Fibroblast of mammary gland (primary cell): ENCODE data around the gene KCNH4.

Experiments used
- DNase-seq: peaks from one replicate; pipeline ENCODE4 v3.0.0-alpha.2; 2010; ENCODE audit warnings: low read depth
- H3K4me3 ChIP-seq: 2 replicates; pipeline ENCODE4 v1.5.1; 2011; ENCODE audit warnings: low read depth, mild to moderate bottlenecking, low read length, moderate library complexity; ENCODE audit not compliant: control insufficient read depth
- TF ChIP-seq, protein P1 (sequence below): conservative IDR thresholded peaks from 2 replicates; pipeline ENCODE4 v1.5.1; 2011; ENCODE audit warnings: low read depth, low read length, inconsistent platforms; ENCODE audit not compliant: control insufficient read depth, insufficient read depth

The KCNH4 gene

DNA sequence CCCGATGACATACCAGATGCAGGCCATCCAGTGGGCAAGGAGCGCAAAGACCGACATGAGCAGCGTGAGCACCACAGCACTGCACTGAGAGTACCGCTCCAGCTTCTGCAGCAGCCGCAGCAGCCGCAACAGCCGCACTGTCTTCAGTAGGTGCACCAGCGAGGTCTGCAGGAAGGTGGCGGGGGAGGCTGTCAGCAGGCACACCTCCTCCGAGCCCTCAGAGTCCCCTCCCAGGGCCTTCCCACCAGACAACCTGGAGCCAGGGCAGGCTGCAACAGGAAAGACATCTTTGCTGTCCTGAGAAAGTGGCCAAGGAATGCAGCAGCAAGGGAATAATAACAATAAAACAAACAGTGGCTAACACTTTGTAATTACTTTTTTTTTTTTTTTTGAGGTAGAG is 9.1 kb downstream of the KCNH4 start:
- DNase-seq: no peak
- no peak overlapping the region for H3K4me3 ChIP-seq
- TF ChIP-seq, protein P1, sequence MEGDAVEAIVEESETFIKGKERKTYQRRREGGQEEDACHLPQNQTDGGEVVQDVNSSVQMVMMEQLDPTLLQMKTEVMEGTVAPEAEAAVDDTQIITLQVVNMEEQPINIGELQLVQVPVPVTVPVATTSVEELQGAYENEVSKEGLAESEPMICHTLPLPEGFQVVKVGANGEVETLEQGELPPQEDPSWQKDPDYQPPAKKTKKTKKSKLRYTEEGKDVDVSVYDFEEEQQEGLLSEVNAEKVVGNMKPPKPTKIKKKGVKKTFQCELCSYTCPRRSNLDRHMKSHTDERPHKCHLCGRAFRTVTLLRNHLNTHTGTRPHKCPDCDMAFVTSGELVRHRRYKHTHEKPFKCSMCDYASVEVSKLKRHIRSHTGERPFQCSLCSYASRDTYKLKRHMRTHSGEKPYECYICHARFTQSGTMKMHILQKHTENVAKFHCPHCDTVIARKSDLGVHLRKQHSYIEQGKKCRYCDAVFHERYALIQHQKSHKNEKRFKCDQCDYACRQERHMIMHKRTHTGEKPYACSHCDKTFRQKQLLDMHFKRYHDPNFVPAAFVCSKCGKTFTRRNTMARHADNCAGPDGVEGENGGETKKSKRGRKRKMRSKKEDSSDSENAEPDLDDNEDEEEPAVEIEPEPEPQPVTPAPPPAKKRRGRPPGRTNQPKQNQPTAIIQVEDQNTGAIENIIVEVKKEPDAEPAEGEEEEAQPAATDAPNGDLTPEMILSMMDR: no peak

DNA sequence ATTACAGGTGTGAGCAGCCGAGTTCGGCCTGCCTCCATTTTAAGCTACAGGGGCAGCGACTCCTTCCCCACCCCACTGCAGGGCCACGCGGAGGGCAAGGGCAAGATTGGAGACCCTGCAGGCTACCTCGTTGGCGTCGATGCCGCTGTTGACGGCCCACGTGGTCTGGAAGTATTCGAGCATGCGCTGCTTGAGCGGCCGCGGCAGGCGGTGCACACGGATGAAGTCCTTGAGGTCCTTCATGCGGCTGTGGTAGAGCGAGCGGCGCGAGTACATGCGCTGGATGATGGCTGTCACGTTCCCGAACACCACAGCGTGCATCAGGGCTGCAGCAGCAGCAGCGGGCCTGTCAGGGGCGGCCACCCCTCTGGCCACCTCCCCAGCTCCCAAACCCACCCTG is 11.6 kb downstream of the KCNH4 start:
- no peak for DNase-seq

DNA sequence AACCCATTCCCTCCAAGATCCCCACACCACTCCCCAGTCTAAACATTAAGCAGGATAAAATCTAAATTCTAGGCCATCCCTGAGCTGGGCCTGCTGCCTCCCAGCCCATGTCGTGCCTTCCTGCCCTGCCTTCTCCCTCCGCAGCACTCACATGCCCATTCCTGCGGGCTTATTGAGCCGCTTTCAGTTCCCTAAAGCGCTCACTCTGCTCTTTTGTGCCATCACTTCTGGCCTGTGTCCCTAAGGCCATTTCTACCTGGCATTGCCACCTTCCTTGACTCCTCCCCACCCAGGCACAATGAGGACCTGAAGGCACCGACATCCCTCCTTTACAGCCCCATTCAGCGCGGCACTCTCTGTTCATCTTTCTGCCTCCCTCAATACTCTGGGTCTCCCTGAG is 13.1 kb downstream of the KCNH4 start:
- no peak overlapping the region for H3K4me3 ChIP-seq
- no peak for DNase-seq
- TF ChIP-seq, protein P1: no peak

More for the DNA sequence above, 11.6 kb downstream of the KCNH4 start:
- TF ChIP-seq, protein P1: no peak
- H3K4me3 ChIP-seq: no peak overlapping the region

GRCh38 chr17:42166196-42166763 is 14.7 kb downstream of the KCNH4 start:
- no peak for DNase-seq
- TF ChIP-seq, protein P1: no peak
- H3K4me3 ChIP-seq: no peak overlapping the region

- TF ChIP-seq, protein P1: no peak
- H3K4me3 ChIP-seq: no peak overlapping the region
- no peak for DNase-seq
These were observed 15.2 kb downstream of the KCNH4 start for GRCh38 chr17:42165751-42166150.

DNA sequence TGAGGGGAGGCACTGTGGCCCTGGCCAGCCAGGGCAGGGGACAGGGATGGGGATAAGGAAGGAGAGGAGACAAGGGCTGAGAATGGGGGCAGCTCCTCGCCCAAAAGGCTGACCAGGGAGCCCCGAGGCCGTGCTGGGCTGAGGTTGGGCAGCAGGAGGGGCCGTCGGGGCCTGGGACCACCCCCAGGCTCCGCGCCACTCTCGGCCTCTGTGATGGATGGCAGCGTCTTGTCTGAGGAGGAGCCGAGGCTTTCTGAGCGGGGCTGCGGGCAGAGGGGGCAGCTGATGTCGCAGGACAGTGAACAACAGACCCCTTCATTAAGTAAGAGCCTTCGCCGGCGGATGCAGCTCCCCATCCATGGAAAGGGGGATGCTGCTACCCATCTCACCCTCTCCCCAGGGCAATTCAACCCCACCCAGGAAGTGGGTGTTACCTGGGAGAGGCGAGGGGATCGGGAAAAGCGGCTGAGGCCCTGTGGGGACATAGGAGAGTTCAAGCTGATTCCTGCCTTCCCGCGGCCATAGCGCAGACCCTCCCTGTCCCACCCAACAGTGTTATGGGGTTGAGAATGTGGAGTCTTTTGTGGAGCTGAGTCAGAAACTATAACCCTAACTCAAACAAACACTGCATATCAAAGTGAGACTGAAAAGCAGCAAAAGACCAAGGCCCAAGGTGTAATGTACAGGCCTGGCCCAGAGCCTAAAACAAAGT is 17.1 kb downstream of the KCNH4 start:
- no peak for DNase-seq
- TF ChIP-seq, protein P1: no peak
- no peak overlapping the region for H3K4me3 ChIP-seq

- TF ChIP-seq, protein P1: peak; percentile 38
- no peak for DNase-seq
These were observed 17.8 kb downstream of the KCNH4 start for GRCh38 chr17:42163113-42163512.

More at GRCh38 chr17:42163113-42163512, 17.8 kb downstream of the KCNH4 start:
- no peak overlapping the region for H3K4me3 ChIP-seq
